K562 (cell line): ENCODE data around the gene XPC. TPM values are rescaled to one million over a fixed set of nuclear protein-coding genes. Genes with fewer than 3 reads are reported as not detected.
"Not testable (repeated sequence)": the region's sequence is repeated elsewhere in the genome, so short reads cannot be mapped to it uniquely, and the experiment has no call there.

Experiments
- ARID1B ChIP-seq: fragments of 450-650 bp; IDR thresholded peaks from 2 replicates; pipeline ENCODE4 v1.6.1; 2016; ENCODE audit warnings: antibody characterized with exemption, mild to moderate bottlenecking, inconsistent platforms
- ARNT ChIP-seq, 2 experiments: fragments of 450-650 bp; IDR thresholded peaks; 2 replicates each; pipeline ENCODE4 v1.6.1; 2016; ENCODE audit warnings: mild to moderate bottlenecking in 1 of 2
- CBFA2T2 ChIP-seq: fragments of 450-650 bp; conservative IDR thresholded peaks from 2 replicates; pipeline ENCODE4 v1.6.1; 2017; ENCODE audit warnings: mild to moderate bottlenecking
- CBFA2T3 ChIP-seq: fragments of 450-650 bp; IDR thresholded peaks from 2 replicates; pipeline ENCODE4 v1.6.1; 2017
- EP300 ChIP-seq: IDR thresholded peaks from 2 replicates; pipeline ENCODE4 v1.6.1; 2012; ENCODE audit warnings: low read length, improper control_type of control experiment
- FOXM1 ChIP-seq, 2 experiments: fragments of 450-650 bp in 1 of 2; sonication (generic) in 1 of 2; formaldehyde crosslinking in 1 of 2; IDR thresholded peaks; 2 replicates each; pipeline versions ENCODE4 v1.6.1 to v1.9.0; 2017 to 2022; ENCODE audit warnings: low read depth in 2 of 2, mild to moderate bottlenecking in 2 of 2, missing genetic modification reagents in 1 of 2, moderate library complexity in 1 of 2
- GATAD2B ChIP-seq: fragments of 450-650 bp; IDR thresholded peaks from 2 replicates; pipeline ENCODE4 v1.6.1; 2017; ENCODE audit warnings: mild to moderate bottlenecking, borderline replicate concordance
- HDAC2 ChIP-seq: fragments of 450-650 bp; IDR thresholded peaks from 2 replicates; pipeline ENCODE4 v1.6.1; 2016; ENCODE audit warnings: mild to moderate bottlenecking
- HLTF ChIP-seq: fragments of 450-650 bp; IDR thresholded peaks from 2 replicates; pipeline ENCODE4 v1.6.1; 2016
- LCOR ChIP-seq: sonication (generic); formaldehyde crosslinking; IDR thresholded peaks from 2 replicates; pipeline ENCODE4 v1.8.0; 2022; ENCODE audit warnings: mild to moderate bottlenecking, missing genetic modification reagents
- LEF1 ChIP-seq: fragments of 450-650 bp; IDR thresholded peaks from 2 replicates; pipeline ENCODE4 v1.6.1; 2016; ENCODE audit warnings: mild to moderate bottlenecking
- MTA2 ChIP-seq: fragments of 450-650 bp; IDR thresholded peaks from 2 replicates; pipeline ENCODE4 v1.6.1; 2016; ENCODE audit warnings: low read depth
- NCOR1 ChIP-seq: fragments of 450-650 bp; IDR thresholded peaks from 2 replicates; pipeline ENCODE4 v1.6.1; 2016; ENCODE audit warnings: mild to moderate bottlenecking, moderate library complexity
- NR4A1 ChIP-seq, 2 experiments: fragments of 250-450 bp in 1 of 2; fragments of 450-650 bp in 1 of 2; sonication (Bioruptor Pico) in 1 of 2; IDR thresholded peaks; 2 replicates each; pipeline versions ENCODE4 v1.4.0 to v1.6.1; 2016 to 2020; ENCODE audit warnings: mild to moderate bottlenecking in 2 of 2, missing compliant biosample characterization in 1 of 2, missing genetic modification characterization in 1 of 2, moderate library complexity in 1 of 2
- POLR2AphosphoS5 ChIP-seq: IDR thresholded peaks from 2 replicates; pipeline ENCODE4 v1.6.1; 2011; ENCODE audit warnings: mild to moderate bottlenecking, low read depth, low read length, moderate library complexity; ENCODE audit not compliant: control insufficient read depth, insufficient read depth
- RCOR1 ChIP-seq, 2 experiments: IDR thresholded peaks; 2 replicates each; pipeline ENCODE4 v1.6.1; 2012; ENCODE audit warnings: low read depth in 2 of 2, low read length in 2 of 2, borderline replicate concordance in 1 of 2, improper control_type of control experiment in 1 of 2
- SMARCA4 ChIP-seq: fragments of 450-650 bp; IDR thresholded peaks from 2 replicates; pipeline ENCODE4 v1.6.1; 2016
- SMARCE1 ChIP-seq: fragments of 450-650 bp; IDR thresholded peaks from 2 replicates; pipeline ENCODE4 v1.7.1; 2016; ENCODE audit warnings: mild to moderate bottlenecking
- SP1 ChIP-seq: sonication (generic); formaldehyde crosslinking; IDR thresholded peaks from 2 replicates; pipeline ENCODE4 v1.8.1; 2022; ENCODE audit warnings: mild to moderate bottlenecking, missing genetic modification reagents
- TBL1XR1 ChIP-seq, 2 experiments: IDR thresholded peaks; 2 replicates each; pipeline ENCODE4 v1.6.1; 2012; ENCODE audit warnings: improper control_type of control experiment in 2 of 2, low read length in 2 of 2, mild to moderate bottlenecking in 1 of 2
- TEAD1 ChIP-seq, 2 experiments: fragments of 450-650 bp in 1 of 2; sonication (generic) in 1 of 2; formaldehyde crosslinking; IDR thresholded peaks; 2 replicates each; pipeline versions ENCODE4 v1.4.0 to v1.8.0; 2020 to 2022; ENCODE audit warnings: mild to moderate bottlenecking in 2 of 2, missing genetic modification reagents in 1 of 2
- TEAD4 ChIP-seq, 2 experiments: sonication (generic) in 1 of 2; formaldehyde crosslinking in 1 of 2; IDR thresholded peaks; 2 replicates each; pipeline versions ENCODE4 v1.6.1 to v1.8.0; 2012 to 2022; ENCODE audit warnings: borderline replicate concordance in 1 of 2, inconsistent platforms in 1 of 2, low read length in 1 of 2, mild to moderate bottlenecking in 1 of 2, missing genetic modification reagents in 1 of 2
- TRIM24 ChIP-seq, 2 experiments: fragments of 450-650 bp; IDR thresholded peaks; 2 replicates each; pipeline ENCODE4 v1.6.1; 2016
- ZEB2 ChIP-seq: fragments of 450-650 bp; IDR thresholded peaks from 2 replicates; pipeline ENCODE4 v1.6.1; 2016
- polyA plus RNA-seq, 8 experiments: library from polyadenylated mRNA; depleted of rRNA in 4 of 8; stranded (reverse) in 5 of 8; unstranded in 3 of 8; fragments of >200 nt; fragmentation: Nextera tagmentation in 2 of 8; fragmentation: Illumina TruSeq in 1 of 8; extraction: Ambion mirVana in 2 of 8; extraction: Trizol in 1 of 8; gene quantifications; 2 replicates each; pipeline versions ENCODE4 v1.2.1 to v1.2.3, GENCODE V29; 2011 to 2014; ENCODE audit warnings: inconsistent platforms in 1 of 8, missing spikeins in 1 of 8
- total RNA-seq, 7 experiments: library from RNA; depleted of rRNA in 6 of 7; stranded (reverse); fragments of >200 nt in 6 of 7; fragmentation: Illumina TruSeq in 2 of 7; extraction: Trizol in 2 of 7; gene quantifications; 2 replicates each; pipeline versions ENCODE4 v1.2.1 to v1.2.3, GENCODE V29; 2011 to 2021; ENCODE audit warnings: low replicate concordance in 1 of 7
- TF ChIP-seq, protein P1 (sequence below), 2 experiments: fragments of 150-350 bp in 1 of 2; IDR thresholded peaks; 2 replicates each; pipeline ENCODE4 v1.6.1; 2012 to 2016; ENCODE audit warnings: low read depth in 2 of 2, low read length in 2 of 2, mild to moderate bottlenecking in 1 of 2, moderate library complexity in 1 of 2
- TF ChIP-seq, protein P2 (sequence below): sonication (generic); formaldehyde crosslinking; IDR thresholded peaks from 2 replicates; pipeline ENCODE4 v1.8.0; 2022; ENCODE audit warnings: missing genetic modification reagents, mild to moderate bottlenecking, moderate library complexity, borderline replicate concordance

Gene XPC
- total and polyA plus RNA-seq, 9 of the 15 experiments (the other 6 are each of a cell fraction or from before 2014, with no cell fraction given), result 3.8 to 54.7 (median 41.3) TPM

DNA sequence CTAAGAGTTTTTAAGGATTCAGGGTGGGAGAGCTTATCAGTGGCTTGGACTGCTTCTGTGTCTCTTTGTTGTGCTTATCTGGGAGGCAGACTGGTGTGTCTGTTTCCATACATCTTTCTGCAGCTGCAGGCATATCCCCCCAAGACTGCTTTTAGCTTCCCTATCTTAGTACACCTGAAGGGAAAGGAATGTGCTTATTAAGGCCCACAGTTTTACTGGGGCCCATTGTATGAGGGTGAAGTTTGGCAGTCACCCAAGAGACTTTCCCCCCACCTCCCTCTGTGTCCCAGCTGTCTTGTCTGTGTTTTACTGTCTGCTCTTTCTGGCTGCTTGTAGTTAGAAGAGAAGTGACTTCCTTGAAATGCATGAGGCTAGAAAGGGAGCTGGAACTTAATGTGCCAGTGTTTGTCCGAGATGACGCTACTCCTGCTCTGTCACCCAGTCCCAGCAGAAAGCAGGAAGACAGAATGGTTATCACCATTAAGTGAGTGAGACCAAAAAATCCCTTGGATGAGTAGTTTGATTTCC is 57.4 kb downstream of the XPC start (continued):
- TF ChIP-seq SMARCE1 (peak; percentile 38; the same call in 1 of the 2 replicates), FOXM1 (IDR thresholded peaks at IDR 0.05; ENCODE audit: low read depth) (peak; percentile 87), TEAD1 (CRISPR knock-in tag; IDR thresholded peaks at IDR 0.05) (peak in 1 of 2 experiments; percentile 90; a peak in 2 of 4 replicates), CBFA2T2 (peak; percentile 99), CBFA2T3 (peak; percentile 98), EP300 (peak; percentile 66; the same call in 1 of the 2 replicates), HLTF (0 out of 2 replicates have a peak, but pooled peaks have one; percentile 2), NR4A1 (tag; IDR thresholded peaks at IDR 0.05) (peak; percentile 82), ARID1B (peak; percentile 95), MTA2 (peak; percentile 91), GATAD2B (peak; percentile 55; the same call in 1 of the 2 replicates), TEAD4 (IDR thresholded peaks at IDR 0.05; ENCODE audit: low read length) (peak; percentile 86), TRIM24 (IDR thresholded peaks at IDR 0.05) (peak; percentile 97 to 98), ARNT (IDR thresholded peaks at IDR 0.05) (peak in 1 of 2 experiments; percentile 81; a peak in 1 of 4 replicates), RCOR1 (IDR thresholded peaks at IDR 0.05; ENCODE audit: borderline replicate concordance in 1 of 2, low read depth in 2 of 2, low read length in 2 of 2) (peak in 1 of 2 experiments; percentile 58; a peak in 1 of 4 replicates), ZEB2 (peak; percentile 84; the same call in 1 of the 2 replicates), POLR2AphosphoS5 (peak; percentile 83), SP1 (CRISPR knock-in tag) (peak; percentile 70), SMARCA4 (peak; percentile 81), LCOR (CRISPR knock-in tag) (peak; percentile 79; the same call in 1 of the 2 replicates), TBL1XR1 (IDR thresholded peaks at IDR 0.05; ENCODE audit: low read length in 2 of 2) (0 out of 4 replicates have a peak, but pooled peaks have one; percentile 11 to 36), LEF1 (peak; percentile 82), HDAC2 (peak; percentile 63; the same call in 1 of the 2 replicates), NCOR1 (peak; percentile 97)
- TF ChIP-seq FOXM1 (CRISPR knock-in tag; IDR thresholded peaks at IDR 0.05; ENCODE audit: low read depth); NR4A1 (CRISPR knock-in tag; IDR thresholded peaks at IDR 0.05); TEAD4 (CRISPR knock-in tag; IDR thresholded peaks at IDR 0.05; ENCODE audit: borderline replicate concordance): not testable (repeated sequence)
- TF ChIP-seq, protein P1, sequence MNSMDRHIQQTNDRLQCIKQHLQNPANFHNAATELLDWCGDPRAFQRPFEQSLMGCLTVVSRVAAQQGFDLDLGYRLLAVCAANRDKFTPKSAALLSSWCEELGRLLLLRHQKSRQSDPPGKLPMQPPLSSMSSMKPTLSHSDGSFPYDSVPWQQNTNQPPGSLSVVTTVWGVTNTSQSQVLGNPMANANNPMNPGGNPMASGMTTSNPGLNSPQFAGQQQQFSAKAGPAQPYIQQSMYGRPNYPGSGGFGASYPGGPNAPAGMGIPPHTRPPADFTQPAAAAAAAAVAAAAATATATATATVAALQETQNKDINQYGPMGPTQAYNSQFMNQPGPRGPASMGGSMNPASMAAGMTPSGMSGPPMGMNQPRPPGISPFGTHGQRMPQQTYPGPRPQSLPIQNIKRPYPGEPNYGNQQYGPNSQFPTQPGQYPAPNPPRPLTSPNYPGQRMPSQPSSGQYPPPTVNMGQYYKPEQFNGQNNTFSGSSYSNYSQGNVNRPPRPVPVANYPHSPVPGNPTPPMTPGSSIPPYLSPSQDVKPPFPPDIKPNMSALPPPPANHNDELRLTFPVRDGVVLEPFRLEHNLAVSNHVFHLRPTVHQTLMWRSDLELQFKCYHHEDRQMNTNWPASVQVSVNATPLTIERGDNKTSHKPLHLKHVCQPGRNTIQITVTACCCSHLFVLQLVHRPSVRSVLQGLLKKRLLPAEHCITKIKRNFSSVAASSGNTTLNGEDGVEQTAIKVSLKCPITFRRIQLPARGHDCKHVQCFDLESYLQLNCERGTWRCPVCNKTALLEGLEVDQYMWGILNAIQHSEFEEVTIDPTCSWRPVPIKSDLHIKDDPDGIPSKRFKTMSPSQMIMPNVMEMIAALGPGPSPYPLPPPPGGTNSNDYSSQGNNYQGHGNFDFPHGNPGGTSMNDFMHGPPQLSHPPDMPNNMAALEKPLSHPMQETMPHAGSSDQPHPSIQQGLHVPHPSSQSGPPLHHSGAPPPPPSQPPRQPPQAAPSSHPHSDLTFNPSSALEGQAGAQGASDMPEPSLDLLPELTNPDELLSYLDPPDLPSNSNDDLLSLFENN (IDR thresholded peaks at IDR 0.05; ENCODE audit: low read depth in 2 of 2, low read length in 2 of 2), result peak in 1 of 2 experiments; percentile 59; a peak in 1 of 4 replicates
- TF ChIP-seq, protein P2, sequence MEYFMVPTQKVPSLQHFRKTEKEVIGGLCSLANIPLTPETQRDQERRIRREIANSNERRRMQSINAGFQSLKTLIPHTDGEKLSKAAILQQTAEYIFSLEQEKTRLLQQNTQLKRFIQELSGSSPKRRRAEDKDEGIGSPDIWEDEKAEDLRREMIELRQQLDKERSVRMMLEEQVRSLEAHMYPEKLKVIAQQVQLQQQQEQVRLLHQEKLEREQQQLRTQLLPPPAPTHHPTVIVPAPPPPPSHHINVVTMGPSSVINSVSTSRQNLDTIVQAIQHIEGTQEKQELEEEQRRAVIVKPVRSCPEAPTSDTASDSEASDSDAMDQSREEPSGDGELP (CRISPR knock-in tag), result peak; percentile 77
